Natural killer cell treated with Interleukin-12 subunit alpha and Interleukin-12 subunit beta and Interleukin-15 and Interleukin-18, amount 100 ng/mL, for 72 hours (primary cell): Measurements from ENCODE around the gene PLEKHM3. TPM values are rescaled to one million over a fixed set of nuclear protein-coding genes. Genes with fewer than 3 reads are reported as not detected.
"Not testable (repeated sequence)": the region's sequence is repeated elsewhere in the genome, so short reads cannot be mapped to it uniquely, and the experiment has no call there.

Experiments
- ATAC-seq, 2 donors: fragments of 150-1000 bp; cut with Tn5 transposase in 1 of 2; sonication (Bioruptor Pico), chemical (Tn5 transposase) in 1 of 2; 2 replicates each; pipeline ENCODE4 v1.10.0; 2021
- DNase-seq: peaks from one replicate; pipeline ENCODE4 v3.0.0; 2022; ENCODE audit warnings: low spot score
- H3K27ac Mint-ChIP-seq, 2 donors: 1 replicate in 1 of 2; 2 replicates in 1 of 2; pipeline ENCODE4 v1.8.0; 2022; ENCODE audit warnings: mixed read lengths in 2 of 2, mild to moderate bottlenecking in 1 of 2, moderate library complexity in 1 of 2
- H3K27me3 Mint-ChIP-seq, 2 donors: 1 replicate in 1 of 2; 2 replicates in 1 of 2; pipeline ENCODE4 v1.8.0; 2022; ENCODE audit warnings: mixed read lengths in 2 of 2
- H3K36me3 Mint-ChIP-seq: one replicate; pipeline ENCODE4 v1.8.0; 2022; ENCODE audit warnings: mixed read lengths
- H3K4me1 Mint-ChIP-seq, 2 donors: 1 replicate in 1 of 2; 2 replicates in 1 of 2; pipeline ENCODE4 v1.8.0; 2022; ENCODE audit warnings: low read depth in 2 of 2, mixed read lengths in 2 of 2, mild to moderate bottlenecking in 1 of 2
- H3K4me3 Mint-ChIP-seq: one replicate; pipeline ENCODE4 v1.8.0; 2022; ENCODE audit warnings: mixed read lengths
- H3K9me3 Mint-ChIP-seq: 2 replicates; pipeline ENCODE4 v1.8.0; 2022; ENCODE audit warnings: mixed read lengths
- total RNA-seq, 2 donors: library from RNA; stranded (reverse); gene quantifications; one replicate each; pipeline ENCODE4 v1.2.3, GENCODE V29; 2022

Gene PLEKHM3
- total RNA-seq, 2 donors from 2014 or later = 8.1 to 10.3 TPM

- Mint-ChIP-seq H3K27me3 (no peaks in the 10 kb centered on the region), H3K36me3 (no peaks in the 10 kb centered on the region), H3K4me3 (no peak overlapping the region), H3K4me1 (peaks cover 0 to 3% of the 10 kb centered on the region in 2 donors), H3K27ac (no peak overlapping the region), H3K9me3 (no peaks in the 10 kb centered on the region)
- ATAC-seq (no peak), DNase-seq (no peak)
Measured at GRCh38 chr2:207819021-207819797, 206.1 kb downstream of the PLEKHM3 start.

DNA sequence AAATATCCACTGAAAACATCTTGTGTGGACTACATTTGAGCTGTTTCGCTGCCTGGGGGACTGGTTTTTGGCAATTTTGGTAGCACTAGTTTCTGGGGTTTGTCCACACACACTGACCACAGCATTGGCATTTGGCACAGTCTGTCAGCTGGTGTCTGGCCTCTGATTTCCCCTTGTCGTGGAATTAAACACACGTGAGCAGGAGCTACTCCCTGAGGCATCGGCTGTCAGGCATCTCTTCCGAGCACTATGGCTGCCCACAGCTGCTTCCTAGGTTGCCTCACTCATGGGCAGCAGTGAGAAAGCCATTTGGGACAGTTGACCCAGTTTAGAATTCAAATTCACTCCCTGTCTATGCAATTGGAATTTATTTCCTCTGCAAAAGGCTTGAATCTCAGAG, 208.8 kb downstream of the PLEKHM3 start:
- H3K36me3 Mint-ChIP-seq = no peaks in the 10 kb centered on the region
- H3K27ac Mint-ChIP-seq = no peak overlapping the region
- no peak for DNase-seq
- H3K27me3 Mint-ChIP-seq = no peaks in the 10 kb centered on the region
- H3K4me3 Mint-ChIP-seq = no peak overlapping the region
- ATAC-seq = no peak
- peaks cover 0 to 3% of the 10 kb centered on the region in 2 donors for H3K4me1 Mint-ChIP-seq
- no peaks in the 10 kb centered on the region for H3K9me3 Mint-ChIP-seq

- ATAC-seq (no peak), DNase-seq (no peak)
- H3K27me3 Mint-ChIP-seq = no peaks in the 10 kb centered on the region
- H3K36me3 Mint-ChIP-seq = no peaks in the 10 kb centered on the region
- no peaks in the 10 kb centered on the region for H3K9me3 Mint-ChIP-seq
- peaks cover 1 to 3% of the 10 kb centered on the region in 2 donors for H3K4me1 Mint-ChIP-seq
- H3K27ac Mint-ChIP-seq = no peak overlapping the region
- H3K4me3 Mint-ChIP-seq = no peak overlapping the region
Measured at GRCh38 chr2:207815254-207815653, 210.1 kb downstream of the PLEKHM3 start.

DNA sequence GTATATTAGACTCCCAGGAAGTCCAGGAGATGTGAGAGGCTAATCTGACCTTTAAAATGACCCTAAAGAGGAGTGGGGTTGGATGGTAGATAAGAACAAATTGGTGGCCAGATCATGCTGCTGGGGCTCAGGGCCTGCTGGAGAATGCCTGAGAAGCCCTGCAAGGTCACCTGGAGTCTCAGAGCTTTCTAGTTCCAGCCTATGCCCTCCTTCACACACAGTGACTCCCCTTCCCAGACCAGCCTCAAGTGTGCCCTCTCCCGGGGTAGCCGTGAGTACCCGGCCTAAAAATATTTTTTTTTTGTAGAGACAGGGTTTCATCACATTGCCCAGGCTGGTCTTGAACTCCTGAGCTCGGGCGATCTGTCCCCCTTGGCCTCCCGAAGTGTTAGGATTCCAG, 211.4 kb downstream of the PLEKHM3 start:
- no peak for ATAC-seq

DNA sequence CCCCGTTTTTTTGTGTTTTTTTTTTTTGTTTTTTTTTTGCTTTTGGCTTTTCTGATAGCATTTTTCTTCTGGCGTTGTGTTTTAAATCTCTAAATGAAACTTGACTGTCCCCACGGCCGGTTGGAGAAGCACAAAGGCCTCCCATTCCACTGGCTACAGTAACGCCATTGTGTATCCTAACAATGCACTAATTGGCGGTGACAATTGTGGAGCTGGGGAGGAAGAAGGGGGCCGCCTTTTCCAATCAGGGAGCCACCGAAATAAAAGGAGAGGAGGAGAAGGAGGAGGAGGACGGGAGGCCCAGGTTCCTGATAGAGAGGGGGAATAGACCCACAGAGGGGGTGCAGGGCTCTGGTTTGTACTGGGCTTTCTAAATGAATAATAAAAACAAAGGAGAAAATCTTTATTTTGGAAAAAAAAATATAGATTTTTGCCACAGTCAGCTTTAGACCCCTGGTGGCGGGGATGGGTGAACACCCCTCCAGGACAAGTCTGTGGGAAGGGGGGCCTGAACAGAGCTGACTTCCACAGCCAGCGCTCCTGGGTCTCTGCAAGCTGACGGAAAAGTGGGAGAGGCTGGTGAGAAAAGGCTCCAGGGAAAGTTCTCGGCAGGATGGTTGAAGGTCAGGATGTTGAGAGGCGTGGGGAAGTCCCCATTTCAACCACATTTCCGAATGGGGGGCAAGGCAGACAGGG, 212.0 kb downstream of the PLEKHM3 start:
- DNase-seq (no peak), ATAC-seq (no peak)
- no peaks in the 10 kb centered on the region for H3K36me3 Mint-ChIP-seq
- H3K27me3 Mint-ChIP-seq = peaks cover 0 to 6% of the 10 kb centered on the region in 2 donors
- no peak overlapping the region for H3K4me3 Mint-ChIP-seq
- no peaks in the 10 kb centered on the region for H3K9me3 Mint-ChIP-seq
- H3K4me1 Mint-ChIP-seq = peaks cover 3 to 5% of the 10 kb centered on the region in 2 donors
- H3K27ac Mint-ChIP-seq = no peak overlapping the region

More for the DNA sequence above, 211.4 kb downstream of the PLEKHM3 start:
- Mint-ChIP-seq H3K4me3 (no peak overlapping the region), H3K9me3 (no peaks in the 10 kb centered on the region), H3K27me3 (peaks cover 0 to 4% of the 10 kb centered on the region in 2 donors), H3K36me3 (no peaks in the 10 kb centered on the region), H3K4me1 (peaks cover 3 to 5% of the 10 kb centered on the region in 2 donors), H3K27ac (no peak overlapping the region)
- DNase-seq = no peak

DNA sequence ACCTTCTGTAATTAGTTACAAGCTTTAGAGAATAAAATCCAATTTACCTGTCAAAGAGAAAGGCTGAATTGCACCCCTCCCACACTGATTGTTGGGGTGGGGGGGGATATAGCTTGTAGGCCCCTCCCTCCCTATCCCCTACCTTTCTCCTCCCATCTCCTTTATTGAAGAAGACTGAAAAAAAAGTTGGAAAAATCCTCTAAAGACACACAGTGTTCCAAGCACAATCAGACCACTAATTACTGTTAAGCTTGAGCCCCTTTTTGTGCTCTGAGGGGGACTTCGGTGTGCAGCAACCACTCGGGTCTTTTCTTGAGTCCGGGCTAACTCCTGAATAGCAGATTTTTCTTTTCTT, 212.6 kb downstream of the PLEKHM3 start:
- Mint-ChIP-seq H3K27me3 (peaks cover 0 to 6% of the 10 kb centered on the region in 2 donors), H3K4me1 (peaks cover 3 to 5% of the 10 kb centered on the region in 2 donors), H3K36me3 (no peaks in the 10 kb centered on the region), H3K27ac (no peak overlapping the region), H3K4me3 (no peak overlapping the region), H3K9me3 (no peaks in the 10 kb centered on the region)
- ATAC-seq (no peak), DNase-seq (no peak)

DNA sequence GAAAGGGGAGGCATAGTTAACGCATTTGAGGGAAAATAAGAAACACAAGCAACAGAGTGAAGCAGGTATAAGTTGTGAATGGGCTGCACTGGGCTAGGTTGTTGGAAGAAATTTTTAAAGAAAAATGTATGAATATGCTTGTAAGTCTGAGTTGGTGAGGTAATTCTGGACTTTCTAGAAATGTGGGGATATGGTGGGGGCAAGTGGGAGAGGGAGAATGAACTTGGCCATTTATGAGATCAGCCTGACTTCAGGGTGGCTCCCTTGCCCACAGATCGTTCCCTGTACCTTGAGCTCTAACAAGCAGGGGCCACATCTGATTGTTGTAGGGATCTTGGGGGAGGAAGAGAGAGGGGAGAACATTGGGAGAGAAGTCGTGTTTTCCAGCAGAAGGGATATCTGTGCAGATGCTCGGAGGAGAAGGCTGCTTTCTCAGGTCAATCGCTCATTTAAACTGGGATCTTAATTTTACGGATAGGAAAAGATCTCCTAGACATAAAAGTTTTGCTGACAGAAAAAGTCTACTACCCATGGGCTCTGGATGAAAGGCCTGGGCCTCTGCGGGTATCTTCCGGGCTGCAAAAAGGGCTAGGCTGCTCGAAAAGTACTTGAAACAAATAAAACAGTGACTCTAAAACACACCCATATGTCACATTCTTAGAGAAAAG, 213.1 kb downstream of the PLEKHM3 start:
- Mint-ChIP-seq H3K4me3 (no peak overlapping the region), H3K9me3 (no peaks in the 10 kb centered on the region), H3K27ac (no peak overlapping the region), H3K4me1 (peaks cover 5% of the 10 kb centered on the region in 2 donors), H3K27me3 (peaks cover 2 to 6% of the 10 kb centered on the region in 2 donors), H3K36me3 (no peaks in the 10 kb centered on the region)
- DNase-seq = no peak
- ATAC-seq = no peak

- H3K4me3 Mint-ChIP-seq, DNase-seq, H3K27ac Mint-ChIP-seq, H3K9me3 Mint-ChIP-seq, H3K4me1 Mint-ChIP-seq, H3K27me3 Mint-ChIP-seq, ATAC-seq, H3K36me3 Mint-ChIP-seq: not testable (repeated sequence)
Measured at GRCh38 chr2:207811658-207812057, 213.7 kb downstream of the PLEKHM3 start.

GRCh38 chr2:207810200-207810788, 215.0 kb downstream of the PLEKHM3 start:
- DNase-seq = no peak
- no peak overlapping the region for H3K27ac Mint-ChIP-seq
- no peaks in the 10 kb centered on the region for H3K9me3 Mint-ChIP-seq
- ATAC-seq = peak in 1 of 2 donors; percentile 15
- peaks cover 2 to 6% of the 10 kb centered on the region in 2 donors for H3K27me3 Mint-ChIP-seq
- no peak overlapping the region for H3K4me3 Mint-ChIP-seq
- H3K4me1 Mint-ChIP-seq = peaks cover 5% of the 10 kb centered on the region in 2 donors
- no peaks in the 10 kb centered on the region for H3K36me3 Mint-ChIP-seq

DNA sequence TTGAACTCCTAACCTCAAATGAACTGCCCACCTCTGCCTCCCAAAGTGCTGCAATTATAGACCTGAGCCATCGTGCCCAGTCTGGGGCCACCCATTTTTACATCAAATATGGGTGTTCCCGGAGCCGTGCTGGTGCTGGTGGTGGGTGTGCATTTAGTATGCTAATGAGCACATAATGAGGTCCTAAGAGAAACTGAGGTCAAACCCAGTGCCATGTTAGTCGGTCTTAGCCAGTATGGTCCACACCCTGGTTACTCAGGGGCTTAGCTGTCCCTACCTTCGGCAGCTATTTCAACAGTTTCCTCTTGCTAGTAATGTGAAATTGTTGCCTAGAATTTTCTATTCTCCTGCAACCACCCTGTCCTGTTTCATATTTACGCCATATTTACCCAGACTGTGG, 217.2 kb downstream of the PLEKHM3 start:
- Mint-ChIP-seq H3K4me1 (peaks cover 2 to 5% of the 10 kb centered on the region in 2 donors), H3K9me3 (no peaks in the 10 kb centered on the region), H3K27ac (no peak overlapping the region), H3K4me3 (no peak overlapping the region), H3K36me3 (no peaks in the 10 kb centered on the region), H3K27me3 (peaks cover 4 to 6% of the 10 kb centered on the region in 2 donors)
- DNase-seq (no peak), ATAC-seq (no peak)

- H3K9me3 Mint-ChIP-seq = no peaks in the 10 kb centered on the region
Measured at GRCh38 chr2:207807516-207807915, 217.8 kb downstream of the PLEKHM3 start.

GRCh38 chr2:207805566-207806226, 219.6 kb downstream of the PLEKHM3 start:
- DNase-seq (no peak), ATAC-seq (no peak)
- Mint-ChIP-seq H3K27me3 (peaks cover 4 to 6% of the 10 kb centered on the region in 2 donors), H3K4me3 (no peak overlapping the region), H3K4me1 (peaks cover 2 to 5% of the 10 kb centered on the region in 2 donors), H3K27ac (no peak overlapping the region), H3K9me3 (no peaks in the 10 kb centered on the region), H3K36me3 (no peaks in the 10 kb centered on the region)

More at GRCh38 chr2:207807516-207807915, 217.8 kb downstream of the PLEKHM3 start:
- Mint-ChIP-seq H3K4me3 (peak overlapping the region; percentile 44), H3K36me3 (no peaks in the 10 kb centered on the region), H3K27me3 (peaks cover 4 to 6% of the 10 kb centered on the region in 2 donors), H3K4me1 (peaks cover 2 to 5% of the 10 kb centered on the region in 2 donors), H3K27ac (no peak overlapping the region)
- ATAC-seq = peak in 1 of 2 donors; percentile 76
- DNase-seq = no peak

GRCh38 chr2:207802650-207803049, 222.7 kb downstream of the PLEKHM3 start:
- Mint-ChIP-seq H3K36me3 (no peaks in the 10 kb centered on the region), H3K9me3 (no peaks in the 10 kb centered on the region), H3K4me1 (peaks cover 0 to 2% of the 10 kb centered on the region in 2 donors), H3K27me3 (peaks cover 0 to 4% of the 10 kb centered on the region in 2 donors), H3K4me3 (no peak overlapping the region), H3K27ac (no peak overlapping the region)
- no peak for ATAC-seq
- no peak for DNase-seq
